ENCODE measurements around the gene MLN. TPM values are rescaled to one million over a fixed set of nuclear protein-coding genes. Genes with fewer than 3 reads are reported as not detected.

Gene MLN
- total and polyA plus RNA-seq, 2 donors (not counting 1 experiment from before 2014, with no cell fraction given) = not detected

GRCh38 chr6:33763483-33763882, 40.3 kb downstream of the MLN start:
- POLR2A ChIA-PET = no interaction called here
- DNase-seq = no peak

GRCh38 chr6:33762713-33763112, 41.1 kb downstream of the MLN start:
- Histone ChIP-seq H4K20me1 (ENCODE audit: control insufficient read depth, insufficient read depth, low read length, poor library complexity, severe bottlenecking) (no peaks in the 10 kb centered on the region), H3K9ac (ENCODE audit: low read length) (no peak overlapping the region), H3K79me2 (ENCODE audit: control insufficient read depth, insufficient read depth, low read length) (no peaks in the 10 kb centered on the region), H3K27me3 (replicated peaks in 1 of 4; ENCODE audit: control extremely low read depth in 1 of 4, control insufficient read depth in 3 of 4, insufficient read depth in 4 of 4, low read length in 3 of 4) (peaks cover 0 to 4% (median 0%) of the 10 kb centered on the region in 4 experiments), H3K4me2 (replicated peaks; ENCODE audit: low read depth, low read length, poor library complexity, severe bottlenecking) (no peak overlapping the region), H3K4me1 (ENCODE audit: control insufficient read depth in 2 of 2, insufficient read depth in 2 of 2, low read length in 2 of 2) (no peaks in the 10 kb centered on the region), H3K36me3 (replicated peaks in 1 of 2; ENCODE audit: control extremely low read depth in 1 of 2, control insufficient read depth in 1 of 2, extremely low read depth in 1 of 2, insufficient read depth in 2 of 2, low read length in 1 of 2) (no peaks in the 10 kb centered on the region), H3K9me3 (ENCODE audit: control extremely low read depth in 1 of 3, control insufficient read depth in 2 of 3, insufficient read depth in 1 of 3, low read length in 2 of 3) (peaks cover 0 to 3% (median 0%) of the 10 kb centered on the region in 3 donors), H3K27ac (ENCODE audit: low read length in 2 of 2) (no peak overlapping the region), H3K4me3 (ENCODE audit: control extremely low read depth in 1 of 5, extremely low read depth in 1 of 5, insufficient read depth in 1 of 5, low read depth in 2 of 5, low read length in 4 of 5) (no peak overlapping the region), H2AFZ (ENCODE audit: insufficient read depth, low read depth, low read length, poor library complexity, severe bottlenecking) (no peak overlapping the region)
- Mint-ChIP-seq H3K4me3 (no peak overlapping the region), H3K27me3 (peaks cover 37% of the 10 kb centered on the region), H3K9me3 (ENCODE audit: insufficient read depth) (no peaks in the 10 kb centered on the region), H3K27ac (no peak overlapping the region), H3K4me1 (peaks cover 3% of the 10 kb centered on the region)
- POLR2A ChIA-PET = no interaction called here
- DNase-seq (no peak), ATAC-seq (ENCODE audit: low read depth) (no peak)
- 96% methylated on average over 4 of the region's 4 CpGs for WGBS (ENCODE audit: insufficient coverage)
- TF ChIP-seq CTCF (IDR thresholded peaks at IDR 0.05) (no peak), EZH2 (IDR thresholded peaks at IDR 0.05; ENCODE audit: borderline replicate concordance, insufficient read depth, low read depth, low read length, poor library complexity, severe bottlenecking) (no peak)
- CTCF ChIA-PET = interaction anchor here (1.0 to 4.2 kb wide), 5 partner anchors 8 to 177 kb away, joined by 3 to 23 read pairs (median 6); partner anchors contain the start of gene UQCC2
- intact Hi-C loops (cut with micrococcal nuclease) = loop anchor here (1.0 kb wide), 1 partner anchor 177 kb away; no protein-coding TSS in a partner anchor

More at GRCh38 chr6:33763483-33763882, 40.3 kb downstream of the MLN start:
- ATAC-seq (ENCODE audit: low read depth) = no peak
- H3K27ac ChIP-seq (ENCODE audit: low read length in 2 of 2) = no peak overlapping the region
- no peak overlapping the region for H3K9ac ChIP-seq (ENCODE audit: low read length)
- Mint-ChIP-seq H3K27me3 (peaks cover 36% of the 10 kb centered on the region), H3K27ac (no peak overlapping the region), H3K4me1 (peaks cover 3% of the 10 kb centered on the region), H3K4me3 (no peak overlapping the region), H3K9me3 (ENCODE audit: insufficient read depth) (no peaks in the 10 kb centered on the region)
- no peaks in the 10 kb centered on the region for H3K79me2 ChIP-seq (ENCODE audit: control insufficient read depth, insufficient read depth, low read length)
- 91% methylated on average over 5 of the region's 6 CpGs for WGBS (ENCODE audit: insufficient coverage)
- H4K20me1 ChIP-seq (ENCODE audit: control insufficient read depth, insufficient read depth, low read length, poor library complexity, severe bottlenecking) = no peaks in the 10 kb centered on the region
- intact Hi-C loops (cut with micrococcal nuclease) = no loop called here
- no peak overlapping the region for H2AFZ ChIP-seq (ENCODE audit: insufficient read depth, low read depth, low read length, poor library complexity, severe bottlenecking)
- H3K4me1 ChIP-seq (ENCODE audit: control insufficient read depth in 2 of 2, insufficient read depth in 2 of 2, low read length in 2 of 2) = no peaks in the 10 kb centered on the region
- TF ChIP-seq EZH2 (IDR thresholded peaks at IDR 0.05; ENCODE audit: borderline replicate concordance, insufficient read depth, low read depth, low read length, poor library complexity, severe bottlenecking) = no peak
- TF ChIP-seq CTCF (IDR thresholded peaks at IDR 0.05) = no peak
- H3K9me3 ChIP-seq (ENCODE audit: control extremely low read depth in 1 of 3, control insufficient read depth in 2 of 3, insufficient read depth in 1 of 3, low read length in 2 of 3) = peaks cover 0 to 3% (median 0%) of the 10 kb centered on the region in 3 donors
- peaks cover 0 to 8% (median 0%) of the 10 kb centered on the region in 4 experiments for H3K27me3 ChIP-seq (replicated peaks in 1 of 4; ENCODE audit: control extremely low read depth in 1 of 4, control insufficient read depth in 3 of 4, insufficient read depth in 4 of 4, low read length in 3 of 4)
- no peaks in the 10 kb centered on the region for H3K36me3 ChIP-seq (replicated peaks in 1 of 2; ENCODE audit: control extremely low read depth in 1 of 2, control insufficient read depth in 1 of 2, extremely low read depth in 1 of 2, insufficient read depth in 2 of 2, low read length in 1 of 2)
- no peak overlapping the region for H3K4me2 ChIP-seq (replicated peaks; ENCODE audit: low read depth, low read length, poor library complexity, severe bottlenecking)
- no peak overlapping the region for H3K4me3 ChIP-seq (ENCODE audit: control extremely low read depth in 1 of 5, extremely low read depth in 1 of 5, insufficient read depth in 1 of 5, low read depth in 2 of 5, low read length in 4 of 5)
- CTCF ChIA-PET = interaction anchor here (1.5 kb wide), 1 partner anchor 20 kb away, joined by 4 read pairs; no protein-coding TSS in a partner anchor

Data from B cell (primary cell).